ENCODE measurements around the gene MN1.

- TF ChIP-seq CTCF (IDR thresholded peaks at IDR 0.05) = no peak
- no peak for TF ChIP-seq POLR2A (IDR thresholded peaks at IDR 0.05)
Measured at GRCh38 chr22:27795696-27796517, 5.6 kb downstream of the MN1 start.
